Endothelial cell of umbilical vein (primary cell): ENCODE data around the gene BCAS4. TPM values are rescaled to one million over a fixed set of nuclear protein-coding genes. Genes with fewer than 3 reads are reported as not detected.

Experiments
- BruUV-seq: library from RNA; stranded (reverse); fragments of 400-500 nt; replicated peaks from 2 replicates; lab custom pipeline; 2021; lab: Mats Ljungman, UMichigan
- CTCF ChIA-PET: fragments of 300-600, 350-600 bp; sonication (Branson Sonifier 250); formaldehyde crosslinking; loops from one replicate; lab custom pipeline; 2021; ENCODE audit warnings: antibody characterized with exemption, inconsistent platforms; lab: Charles Lee
- POLR2A ChIA-PET: fragments of 300-600, 350-600 bp; sonication (Branson Sonifier 250); formaldehyde crosslinking; loops from one replicate; lab custom pipeline; 2021; ENCODE audit warnings: antibody characterized with exemption, inconsistent platforms; lab: Charles Lee
- DNase-seq: peaks from one replicate; pipeline ENCODE4 v3.0.0-alpha.2; 2011; ENCODE audit warnings: low read depth, low spot score
- FAIRE-seq: peaks from 2 replicates; lab custom pipeline; 2011; peaks lifted over from hg19 to GRCh38; lab: Jason Lieb, UNC
- H2AFZ ChIP-seq: 2 replicates; pipeline ENCODE4 v1.6.0; 2012; ENCODE audit warnings: low read depth, low read length, control low read depth, inconsistent platforms
- H3K27ac ChIP-seq: 2 replicates; pipeline ENCODE4 v1.5.1; 2011; ENCODE audit warnings: low read depth, mild to moderate bottlenecking, control low read depth, low read length, moderate library complexity; ENCODE audit not compliant: insufficient read depth
- H3K27me3 ChIP-seq, 2 experiments: 2 replicates each; pipeline versions ENCODE4 v1.6.0 to v1.6.1; 2011; ENCODE audit warnings: low read length in 2 of 2, mixed read lengths in 1 of 2; ENCODE audit not compliant: control insufficient read depth in 2 of 2, insufficient read depth in 2 of 2
- H3K36me3 ChIP-seq, 2 experiments: 2 replicates in 1 of 2; 3 replicates in 1 of 2; pipeline ENCODE4 v1.5.1; 2011; ENCODE audit warnings: low read length in 2 of 2, mild to moderate bottlenecking in 1 of 2, moderate library complexity in 1 of 2; ENCODE audit not compliant: control insufficient read depth in 2 of 2, insufficient read depth in 2 of 2; ENCODE audit errors: extremely low read depth in 1 of 2
- H3K4me1 ChIP-seq: 3 replicates; pipeline ENCODE4 v1.5.1; 2011; ENCODE audit warnings: mild to moderate bottlenecking, low read length; ENCODE audit not compliant: control insufficient read depth, insufficient read depth; ENCODE audit errors: extremely low read depth
- H3K4me2 ChIP-seq: 2 replicates; pipeline ENCODE4 v1.6.1; 2011; ENCODE audit warnings: low read length, control low read depth, mixed read lengths; ENCODE audit not compliant: insufficient read depth
- H3K4me3 ChIP-seq, 3 experiments: fragments of 200-600 bp in 1 of 3; sonication (generic), shearing (Covaris generic) in 1 of 3; replicated peaks in 1 of 3; 2 replicates each; pipeline ENCODE4 v1.5.1; 2011 to 2016; ENCODE audit warnings: control low read depth in 3 of 3, low read length in 3 of 3, mild to moderate bottlenecking in 2 of 3, inconsistent platforms in 1 of 3, low read depth in 1 of 3, moderate library complexity in 1 of 3; ENCODE audit not compliant: insufficient read depth in 1 of 3
- H3K79me2 ChIP-seq: 2 replicates; pipeline ENCODE4 v1.6.0; 2012; ENCODE audit warnings: low read length, inconsistent platforms; ENCODE audit not compliant: control insufficient read depth, insufficient read depth
- H3K9ac ChIP-seq: replicated peaks from 2 replicates; pipeline ENCODE3; 2011; ENCODE audit warnings: low read length, control low read depth; ENCODE audit not compliant: insufficient read depth; ENCODE audit errors: extremely low read depth
- H3K9me1 ChIP-seq: replicated peaks from 3 replicates; pipeline ENCODE4 v1.6.0; 2011; ENCODE audit warnings: mild to moderate bottlenecking, low read length; ENCODE audit not compliant: control insufficient read depth, insufficient read depth; ENCODE audit errors: extremely low read depth
- H3K9me3 ChIP-seq: replicated peaks from 2 replicates; pipeline ENCODE4 v1.5.1; 2012; ENCODE audit warnings: low read length, inconsistent platforms; ENCODE audit not compliant: control insufficient read depth, insufficient read depth
- H4K20me1 ChIP-seq: replicated peaks from 2 replicates; pipeline ENCODE3; 2011; ENCODE audit warnings: mild to moderate bottlenecking, low read length; ENCODE audit not compliant: control insufficient read depth, insufficient read depth; ENCODE audit errors: extremely low read depth
- CTCF ChIP-seq, 2 donors: IDR thresholded peaks; 1 replicate in 1 of 2; 2 replicates in 1 of 2; pipeline ENCODE4 v1.5.1; 2011; ENCODE audit warnings: low read length in 2 of 2, mild to moderate bottlenecking in 2 of 2, moderate library complexity in 2 of 2, control low read depth in 1 of 2, inconsistent platforms in 1 of 2, low read depth in 1 of 2; ENCODE audit not compliant: insufficient read depth in 1 of 2; ENCODE audit errors: extremely low read depth in 1 of 2
- EZH2 ChIP-seq: IDR thresholded peaks from 2 replicates; pipeline ENCODE4 v1.6.1; 2012; ENCODE audit warnings: borderline replicate concordance, low read depth, mild to moderate bottlenecking, moderate library complexity, low read length, inconsistent platforms; ENCODE audit not compliant: severe bottlenecking
- FOS ChIP-seq: IDR thresholded peaks from 2 replicates; pipeline ENCODE4 v1.6.1; 2011; ENCODE audit warnings: mild to moderate bottlenecking, low read length, moderate library complexity, borderline replicate concordance; ENCODE audit not compliant: insufficient read depth
- JUN ChIP-seq: IDR thresholded peaks from 2 replicates; pipeline ENCODE4 v1.6.1; 2011; ENCODE audit warnings: borderline replicate concordance, low read depth; ENCODE audit not compliant: insufficient read length, insufficient read depth
- MYC ChIP-seq: IDR thresholded peaks from one replicate; pipeline ENCODE4 v1.6.1; 2011; ENCODE audit warnings: mild to moderate bottlenecking, low read depth, low read length
- POLR2A ChIP-seq: IDR thresholded peaks from 2 replicates; pipeline ENCODE4 v1.6.1; 2012; ENCODE audit warnings: low read depth, mild to moderate bottlenecking, control low read depth, low read length
- POLR2AphosphoS5 ChIP-seq: IDR thresholded peaks from 2 replicates; pipeline ENCODE4 v1.6.1; 2012; ENCODE audit warnings: low read depth, mild to moderate bottlenecking, control low read depth, low read length, moderate library complexity; ENCODE audit not compliant: insufficient read depth
- dilution Hi-C: fragments of 300-500 bp; cut with MboI; formaldehyde crosslinking; loops from one replicate; pipeline ENCODE4 v1.15.0; 2019; ENCODE audit warnings: low sequenced_read_pairs; ENCODE audit not compliant: extremely low pct_ligation_motif_present
- intact Hi-C: fragments of 100-400 bp; cut with micrococcal nuclease; formaldehyde crosslinking; loops from one replicate; pipeline ENCODE4 v1.10.0; 2022
- polyA plus RNA-seq, 4 experiments: library from polyadenylated mRNA; depleted of rRNA in 3 of 4; stranded (reverse) in 3 of 4; unstranded in 1 of 4; fragments of >200 nt; gene quantifications; 2 replicates each; pipeline versions ENCODE4 v1.2.1 to v1.2.3, GENCODE V29; 2011 to 2012; ENCODE audit warnings: missing spikeins in 1 of 4
- total RNA-seq: library from RNA; stranded (reverse); gene quantifications from 2 replicates; pipeline ENCODE4 v1.2.3, GENCODE V29; 2021

BCAS4 gene
- total and polyA plus RNA-seq, 2 donors (not counting 3 experiments of a cell fraction or from before 2014, with no cell fraction given), result 1.0 to 1.5 TPM

GRCh38 chr20:50801747-50802125 lies 6.9 kb downstream of the BCAS4 start:
- H3K9me3 ChIP-seq, result no peaks in the 10 kb centered on the region
- no peak for TF ChIP-seq POLR2AphosphoS5
- no peak for TF ChIP-seq FOS
- no peak for TF ChIP-seq JUN
- TF ChIP-seq POLR2A, result no peak
- no peak overlapping the region for H3K27ac ChIP-seq
- no peaks in the 10 kb centered on the region for H3K4me1 ChIP-seq
- H3K27me3 ChIP-seq, result peaks cover 0 to 7% of the 10 kb centered on the region in 2 experiments
- no peak overlapping the region for H3K4me3 ChIP-seq
- intact Hi-C loops, result no loop called here
- FAIRE-seq (no peak), DNase-seq (no peak)
- H4K20me1 ChIP-seq, result no peaks in the 10 kb centered on the region
- no peak overlapping the region for H2AFZ ChIP-seq
- ChIA-PET CTCF (interaction anchor here (1.0 to 1.6 kb wide), 2 partner anchors 8 to 11 kb away, joined by 3 to 5 read pairs; partner anchors contain the start of gene BCAS4), POLR2A (no interaction called here)
- H3K9me1 ChIP-seq, result no peaks in the 10 kb centered on the region
- dilution Hi-C loops, result no loop called here
- H3K36me3 ChIP-seq, result no peaks in the 10 kb centered on the region
- no peak overlapping the region for H3K9ac ChIP-seq
- H3K4me2 ChIP-seq, result no peak overlapping the region
- BruUV-seq, result no TSS peak
- no peaks in the 10 kb centered on the region for H3K79me2 ChIP-seq

- Histone ChIP-seq H3K9me1 (no peaks in the 10 kb centered on the region), H3K27me3 (peaks cover 0 to 7% of the 10 kb centered on the region in 2 experiments), H3K27ac (no peak overlapping the region), H3K79me2 (no peaks in the 10 kb centered on the region), H4K20me1 (no peaks in the 10 kb centered on the region), H3K9ac (no peak overlapping the region), H3K9me3 (no peaks in the 10 kb centered on the region), H3K4me2 (no peak overlapping the region), H3K4me1 (no peaks in the 10 kb centered on the region), H2AFZ (no peak overlapping the region), H3K4me3 (no peak overlapping the region), H3K36me3 (no peaks in the 10 kb centered on the region)
- TF ChIP-seq POLR2A (no peak), MYC (no peak), JUN (no peak), EZH2 (no peak), CTCF (IDR thresholded peaks at IDR 0.05; ENCODE audit: extremely low read depth in 1 of 2, insufficient read depth in 1 of 2, low read depth in 1 of 2, low read length in 2 of 2) (no peak)
- intact Hi-C loops, result no loop called here
- FAIRE-seq (no peak), DNase-seq (no peak)
- no TSS peak for BruUV-seq
- dilution Hi-C loops, result no loop called here
- ChIA-PET CTCF (interaction anchor here (1.0 to 1.6 kb wide), 2 partner anchors 8 to 12 kb away, joined by 3 to 5 read pairs; partner anchors contain the start of gene BCAS4), POLR2A (no interaction called here)
Observed at GRCh38 chr20:50802289-50802688, 7.4 kb downstream of the BCAS4 start.
